Natural killer cell (primary cell): Measurements from ENCODE around the gene HEPACAM. TPM values are rescaled to one million over a fixed set of nuclear protein-coding genes. Genes with fewer than 3 reads are reported as not detected.

Source experiments
- ATAC-seq, 3 donors: fragments of 150-1000 bp in 2 of 3; fragments of 200-7000 bp in 1 of 3; cut with Tn5 transposase; 1 replicate in 1 of 3; 2 replicates in 2 of 3; pipeline ENCODE4 v1.10.0; 2021; ENCODE audit warnings: mild to moderate bottlenecking in 2 of 3, moderate library complexity in 2 of 3
- DNase-seq, 2 donors: peaks; one replicate each; pipeline versions ENCODE4 v3.0.0 to v3.0.0-alpha.2; 2013 to 2021; ENCODE audit warnings: mixed read lengths in 1 of 2
- H3K27ac ChIP-seq: one replicate; pipeline ENCODE4 v1.5.1; 2013; ENCODE audit warnings: mild to moderate bottlenecking, low read length
- H3K27me3 ChIP-seq: one replicate; pipeline ENCODE4 v1.6.1; 2013; ENCODE audit warnings: low read length; ENCODE audit not compliant: control insufficient read depth, insufficient read depth
- H3K36me3 ChIP-seq: one replicate; pipeline ENCODE4 v1.6.1; 2013; ENCODE audit warnings: low read length; ENCODE audit not compliant: control insufficient read depth, insufficient read depth
- H3K4me1 ChIP-seq: one replicate; pipeline ENCODE4 v1.6.1; 2013; ENCODE audit warnings: low read length; ENCODE audit not compliant: control insufficient read depth, insufficient read depth
- H3K4me3 ChIP-seq: one replicate; pipeline ENCODE4 v1.5.1; 2013; ENCODE audit warnings: low read length
- H3K9me3 ChIP-seq: one replicate; pipeline ENCODE4 v1.6.1; 2013; ENCODE audit warnings: low read length; ENCODE audit not compliant: control insufficient read depth, insufficient read depth
- H3K27ac Mint-ChIP-seq, 2 donors: one replicate each; pipeline ENCODE4 v1.8.0; 2022; ENCODE audit warnings: mild to moderate bottlenecking in 2 of 2, mixed read lengths in 2 of 2, moderate library complexity in 1 of 2
- H3K27me3 Mint-ChIP-seq, 2 donors: one replicate each; pipeline ENCODE4 v1.8.0; 2022; ENCODE audit warnings: low read depth in 2 of 2, mixed read lengths in 2 of 2
- H3K36me3 Mint-ChIP-seq: one replicate; pipeline ENCODE4 v1.8.0; 2022; ENCODE audit warnings: mixed read lengths
- H3K4me1 Mint-ChIP-seq, 2 donors: one replicate each; pipeline ENCODE4 v1.8.0; 2022; ENCODE audit warnings: mixed read lengths in 2 of 2
- H3K4me3 Mint-ChIP-seq: one replicate; pipeline ENCODE4 v1.8.0; 2022; ENCODE audit warnings: mild to moderate bottlenecking, moderate library complexity, mixed read lengths
- H3K9me3 Mint-ChIP-seq, 2 donors: one replicate each; pipeline ENCODE4 v1.8.0; 2022; ENCODE audit warnings: mixed read lengths in 2 of 2
- CTCF ChIP-seq: fragments of 200-600 bp; IDR thresholded peaks from one replicate; pipeline ENCODE4 v1.8.0; 2022; ENCODE audit warnings: antibody characterized with exemption
- WGBS: methylation state at CpG from one replicate; pipeline ENCODE4 v1.1.7; 2013; ENCODE audit warnings: missing lambda C conversion rate; ENCODE audit not compliant: insufficient coverage; 5-methylcytosine and 5-hydroxymethylcytosine counted together
- intact Hi-C: fragments of 100-400 bp; cut with micrococcal nuclease; formaldehyde crosslinking; loops from one replicate; pipeline ENCODE4 v1.14.2; 2022
- total RNA-seq, 4 donors: library from RNA; stranded (reverse); fragments of 120-200 nt in 1 of 4; gene quantifications; one replicate each; pipeline versions ENCODE4 v1.2.3 to v1.2.4, GENCODE V29; 2013 to 2022

Gene HEPACAM
- total RNA-seq, 3 donors from 2014 or later (not counting 1 experiment from before 2014, with no cell fraction given), result not detected

GRCh38 chr11:124880958-124881357, 54.9 kb downstream of the HEPACAM start:
- Mint-ChIP-seq H3K9me3 (no peaks in the 10 kb centered on the region), H3K4me3 (no peak overlapping the region), H3K4me1 (peaks cover 16 to 42% of the 10 kb centered on the region in 2 donors), H3K36me3 (no peaks in the 10 kb centered on the region), H3K27me3 (no peaks in the 10 kb centered on the region), H3K27ac (no peak overlapping the region)
- no peak overlapping the region for H3K27ac ChIP-seq
- peaks cover under 1% of the 10 kb centered on the region for H3K27me3 ChIP-seq
- 75% methylated on average over 1 of the region's 3 CpGs for WGBS
- H3K9me3 ChIP-seq, result no peaks in the 10 kb centered on the region
- intact Hi-C loops, result no loop called here
- DNase-seq (no peak), ATAC-seq (no peak)
- H3K4me3 ChIP-seq, result no peak overlapping the region
- peaks cover 13% of the 10 kb centered on the region for H3K4me1 ChIP-seq
- no peak for TF ChIP-seq CTCF
- H3K36me3 ChIP-seq, result no peaks in the 10 kb centered on the region

DNA sequence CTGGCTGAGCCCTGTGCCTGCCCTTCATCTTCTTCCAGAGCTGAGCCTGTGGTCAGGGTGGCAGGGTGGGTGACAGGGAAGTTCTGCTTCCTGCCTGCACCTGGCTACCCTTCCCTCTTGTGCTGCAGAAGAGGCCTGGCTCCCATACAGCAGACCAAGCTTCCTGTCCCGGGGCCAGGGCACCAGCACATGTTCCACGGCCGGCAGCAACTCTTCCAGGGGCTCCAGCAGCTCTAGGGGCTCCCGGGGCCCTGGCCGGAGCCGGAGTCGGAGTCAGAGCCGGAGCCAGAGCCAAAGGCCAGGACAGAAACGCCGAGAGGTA, 55.6 kb downstream of the HEPACAM start:
- Histone ChIP-seq H3K27ac (no peak overlapping the region), H3K27me3 (peaks cover 3% of the 10 kb centered on the region), H3K4me1 (peaks cover 19% of the 10 kb centered on the region), H3K4me3 (no peak overlapping the region), H3K36me3 (no peaks in the 10 kb centered on the region), H3K9me3 (no peaks in the 10 kb centered on the region)
- WGBS, result 47% methylated on average over 10 of the region's 10 CpGs
- intact Hi-C loops, result no loop called here
- ATAC-seq, result no peak
- Mint-ChIP-seq H3K4me1 (peaks cover 16 to 50% of the 10 kb centered on the region in 2 donors), H3K27me3 (no peaks in the 10 kb centered on the region), H3K4me3 (no peak overlapping the region), H3K27ac (no peak overlapping the region), H3K36me3 (no peaks in the 10 kb centered on the region), H3K9me3 (no peaks in the 10 kb centered on the region)
- TF ChIP-seq CTCF, result no peak
- no peak for DNase-seq

DNA sequence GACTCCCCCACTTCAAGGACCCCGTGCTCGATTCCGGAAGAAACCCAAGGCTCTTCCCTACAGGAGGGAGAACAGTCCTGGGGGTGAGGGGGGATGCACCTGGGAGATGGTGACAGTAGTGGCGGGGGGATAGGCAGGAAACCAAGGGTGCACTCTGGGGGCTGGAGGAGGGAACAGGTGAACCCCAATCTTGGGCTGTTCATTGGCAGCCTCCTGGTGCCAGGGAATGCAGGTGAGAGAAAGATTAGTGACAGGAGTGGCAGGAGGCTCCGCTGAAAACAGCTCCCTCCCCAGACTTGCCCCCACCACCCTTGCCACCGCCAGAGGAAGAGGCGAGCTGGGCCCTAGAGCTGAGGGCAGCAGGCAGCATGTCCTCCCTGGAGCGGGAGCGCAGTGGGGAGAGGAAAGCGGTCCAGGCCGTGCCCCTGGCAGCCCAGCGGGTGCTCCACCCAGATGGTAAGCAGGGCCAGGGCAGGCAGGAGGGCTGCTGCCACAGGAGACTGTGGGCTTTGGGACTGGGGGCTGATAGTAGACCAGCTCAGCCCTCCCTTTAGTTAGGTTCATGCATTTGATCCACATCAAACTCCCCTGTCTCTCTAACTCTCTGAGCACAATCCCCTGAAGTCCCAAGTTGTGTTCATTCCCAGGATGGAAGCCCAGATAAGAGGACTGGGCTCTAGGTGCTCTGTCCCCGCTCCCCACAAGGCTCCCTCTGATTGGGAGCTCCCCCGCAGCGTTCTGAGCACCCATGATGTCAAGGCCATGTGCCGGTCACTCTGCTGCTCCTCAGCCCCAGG, 56.2 kb downstream of the HEPACAM start:
- Histone ChIP-seq H3K36me3 (no peaks in the 10 kb centered on the region), H3K27ac (no peak overlapping the region), H3K27me3 (peaks cover 3% of the 10 kb centered on the region), H3K9me3 (no peaks in the 10 kb centered on the region), H3K4me1 (peaks cover 19% of the 10 kb centered on the region), H3K4me3 (no peak overlapping the region)
- no peak overlapping the region for H3K4me3 Mint-ChIP-seq
- no peaks in the 10 kb centered on the region for H3K9me3 Mint-ChIP-seq
- DNase-seq, result no peak
- 83% methylated on average over 16 of the region's 16 CpGs for WGBS
- no peak for TF ChIP-seq CTCF
- no peaks in the 10 kb centered on the region for H3K36me3 Mint-ChIP-seq
- H3K27me3 Mint-ChIP-seq, result peaks cover 0 to 5% of the 10 kb centered on the region in 2 donors
- no peak overlapping the region for H3K27ac Mint-ChIP-seq
- ATAC-seq, result no peak
- H3K4me1 Mint-ChIP-seq, result peaks cover 16 to 54% of the 10 kb centered on the region in 2 donors
- intact Hi-C loops, result loop anchor here (5.0 kb wide), 1 partner anchor 73 kb away; the partner anchor contains the start of gene CCDC15
